Fibroblast of lung (primary cell): ENCODE measurements around the gene NHSL2. TPM values are rescaled to one million over a fixed set of nuclear protein-coding genes. Genes with fewer than 3 reads are reported as not detected.

Experiments
- DNase-seq, 2 donors: peaks; one replicate each; pipeline versions ENCODE4 v3.0.0 to v3.0.0-alpha.2; 2010; ENCODE audit warnings: low read depth in 2 of 2
- H2AFZ ChIP-seq: 2 replicates; pipeline ENCODE4 v1.5.1; 2012; ENCODE audit warnings: low read length, control low read depth, inconsistent platforms
- H3K27ac ChIP-seq: 2 replicates; pipeline ENCODE4 v1.5.1; 2011; ENCODE audit warnings: low read length, control low read depth; ENCODE audit not compliant: insufficient read depth
- H3K27me3 ChIP-seq: 2 replicates; pipeline ENCODE4 v1.5.1; 2011; ENCODE audit warnings: mild to moderate bottlenecking, low read length; ENCODE audit not compliant: control insufficient read depth, insufficient read depth
- H3K36me3 ChIP-seq: 2 replicates; pipeline ENCODE4 v1.5.1; 2011; ENCODE audit warnings: low read length; ENCODE audit not compliant: control insufficient read depth, insufficient read depth
- H3K4me1 ChIP-seq: 2 replicates; pipeline ENCODE4 v1.5.1; 2011; ENCODE audit warnings: low read length; ENCODE audit not compliant: control insufficient read depth, insufficient read depth; ENCODE audit errors: extremely low read depth
- H3K4me2 ChIP-seq: 2 replicates; pipeline ENCODE4 v1.5.1; 2011; ENCODE audit warnings: low read length, control low read depth; ENCODE audit not compliant: insufficient read depth; ENCODE audit errors: extremely low read depth
- H3K4me3 ChIP-seq, 4 experiments: fragments of 200-600 bp in 1 of 4; sonication (generic) in 1 of 4; replicated peaks in 1 of 4; 2 replicates each; pipeline ENCODE4 v1.5.1; 2011 to 2016; ENCODE audit warnings: low read length in 4 of 4, low read depth in 3 of 4, mild to moderate bottlenecking in 3 of 4, control low read depth in 2 of 4, inconsistent platforms in 1 of 4, mixed read lengths in 1 of 4; ENCODE audit not compliant: insufficient read depth in 1 of 4; ENCODE audit errors: control extremely low read depth in 1 of 4
- H3K79me2 ChIP-seq: 2 replicates; pipeline ENCODE4 v1.5.1; 2012; ENCODE audit warnings: mild to moderate bottlenecking, low read length, inconsistent platforms; ENCODE audit not compliant: control insufficient read depth, insufficient read depth
- H3K9ac ChIP-seq: 2 replicates; pipeline ENCODE4 v1.5.1; 2011; ENCODE audit warnings: mild to moderate bottlenecking, low read length, control low read depth; ENCODE audit not compliant: insufficient read depth
- H3K9me3 ChIP-seq: 2 replicates; pipeline ENCODE4 v1.5.1; 2012; ENCODE audit warnings: low read depth, low read length; ENCODE audit not compliant: control insufficient read depth, insufficient read depth
- H4K20me1 ChIP-seq: 2 replicates; pipeline ENCODE4 v1.5.1; 2011; ENCODE audit warnings: low read length; ENCODE audit not compliant: control insufficient read depth, insufficient read depth; ENCODE audit errors: extremely low read depth
- EZH2 ChIP-seq: IDR thresholded peaks from 2 replicates; pipeline ENCODE4 v1.5.1; 2012; ENCODE audit warnings: low read length, control low read depth, mild to moderate bottlenecking; ENCODE audit errors: missing control alignments
- polyA plus RNA-seq, 2 donors: library from polyadenylated mRNA; depleted of rRNA in 1 of 2; stranded (reverse) in 1 of 2; unstranded in 1 of 2; fragments of >200 nt; gene quantifications; 2 replicates each; pipeline ENCODE4 v1.2.1, GENCODE V29; 2011 to 2012; ENCODE audit warnings: missing spikeins in 1 of 2
- total RNA-seq: library from RNA; depleted of rRNA; stranded (reverse); fragments of >200 nt; gene quantifications from 2 replicates; pipeline ENCODE4 v1.2.1, GENCODE V29; 2014
- TF ChIP-seq, protein P1 (sequence below), 2 donors: IDR thresholded peaks in 1 of 2; conservative IDR thresholded peaks in 1 of 2; 1 replicate in 1 of 2; 2 replicates in 1 of 2; pipeline ENCODE4 v1.5.1; 2011 to 2012; ENCODE audit warnings: low read length in 2 of 2, control low read depth in 1 of 2, inconsistent platforms in 1 of 2, low read depth in 1 of 2, mild to moderate bottlenecking in 1 of 2

The NHSL2 gene
- total and polyA plus RNA-seq, 2 donors (not counting 1 experiment from before 2014, with no cell fraction given), result 4.3 to 9.7 TPM

- Histone ChIP-seq H3K4me1 (no peaks in the 10 kb centered on the region), H3K79me2 (no peaks in the 10 kb centered on the region), H3K36me3 (no peaks in the 10 kb centered on the region), H3K9me3 (no peaks in the 10 kb centered on the region), H2AFZ (no peak overlapping the region), H3K27ac (no peak overlapping the region), H4K20me1 (no peaks in the 10 kb centered on the region), H3K27me3 (no peaks in the 10 kb centered on the region), H3K4me2 (no peak overlapping the region), H3K9ac (no peak overlapping the region), H3K4me3 (no peak overlapping the region)
- no peak for DNase-seq
- TF ChIP-seq, protein P1, sequence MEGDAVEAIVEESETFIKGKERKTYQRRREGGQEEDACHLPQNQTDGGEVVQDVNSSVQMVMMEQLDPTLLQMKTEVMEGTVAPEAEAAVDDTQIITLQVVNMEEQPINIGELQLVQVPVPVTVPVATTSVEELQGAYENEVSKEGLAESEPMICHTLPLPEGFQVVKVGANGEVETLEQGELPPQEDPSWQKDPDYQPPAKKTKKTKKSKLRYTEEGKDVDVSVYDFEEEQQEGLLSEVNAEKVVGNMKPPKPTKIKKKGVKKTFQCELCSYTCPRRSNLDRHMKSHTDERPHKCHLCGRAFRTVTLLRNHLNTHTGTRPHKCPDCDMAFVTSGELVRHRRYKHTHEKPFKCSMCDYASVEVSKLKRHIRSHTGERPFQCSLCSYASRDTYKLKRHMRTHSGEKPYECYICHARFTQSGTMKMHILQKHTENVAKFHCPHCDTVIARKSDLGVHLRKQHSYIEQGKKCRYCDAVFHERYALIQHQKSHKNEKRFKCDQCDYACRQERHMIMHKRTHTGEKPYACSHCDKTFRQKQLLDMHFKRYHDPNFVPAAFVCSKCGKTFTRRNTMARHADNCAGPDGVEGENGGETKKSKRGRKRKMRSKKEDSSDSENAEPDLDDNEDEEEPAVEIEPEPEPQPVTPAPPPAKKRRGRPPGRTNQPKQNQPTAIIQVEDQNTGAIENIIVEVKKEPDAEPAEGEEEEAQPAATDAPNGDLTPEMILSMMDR (conservative IDR thresholded peaks at IDR 0.05 in 1 of 2, IDR thresholded peaks at IDR 0.05 in 1 of 2; ENCODE audit: low read depth in 1 of 2, low read length in 2 of 2), result no peak
- no peak for TF ChIP-seq EZH2
These were observed 170.2 kb downstream of the NHSL2 start for GRCh38 chrX:72080800-72081199.

DNA sequence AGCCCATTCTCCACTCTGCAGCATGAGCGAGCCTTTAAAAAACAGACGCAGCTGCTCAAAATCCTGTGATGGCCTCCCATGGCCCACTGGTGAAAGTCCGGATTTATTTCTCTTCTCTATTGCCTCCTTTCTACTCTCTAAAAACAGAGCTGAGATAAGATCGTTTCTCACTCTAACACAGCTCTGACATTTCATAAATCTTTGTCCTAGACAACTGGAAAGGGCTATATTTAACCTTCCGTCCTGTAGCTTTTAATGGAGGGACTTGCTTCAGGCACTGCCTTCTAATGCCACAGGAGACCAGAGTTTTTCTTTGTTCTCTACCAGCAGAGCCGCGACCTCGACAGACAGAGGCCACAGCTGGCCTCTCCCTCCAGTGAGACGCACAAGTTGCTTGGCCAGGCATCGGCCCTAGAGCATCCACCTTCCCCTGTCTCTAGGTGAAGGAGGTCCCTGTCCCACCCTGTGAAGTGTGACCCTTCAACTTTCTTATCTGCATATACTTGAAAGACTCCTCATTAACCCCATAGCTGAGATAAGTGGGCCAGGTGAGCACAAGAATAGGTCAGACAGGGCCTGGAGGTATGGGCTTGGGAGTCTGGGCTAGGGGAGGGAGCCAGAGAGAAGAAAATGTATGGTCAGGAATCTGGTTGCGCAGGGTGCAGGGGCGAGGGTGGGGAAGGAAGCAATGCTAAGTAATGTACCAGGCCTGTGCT is 171.1 kb downstream of the NHSL2 start:
- no peak overlapping the region for H3K9ac ChIP-seq
- no peak for DNase-seq
- H4K20me1 ChIP-seq, result no peaks in the 10 kb centered on the region
- H3K4me1 ChIP-seq, result no peaks in the 10 kb centered on the region
- H3K9me3 ChIP-seq, result no peaks in the 10 kb centered on the region
- no peak overlapping the region for H3K27ac ChIP-seq
- TF ChIP-seq, protein P1 (conservative IDR thresholded peaks at IDR 0.05 in 1 of 2, IDR thresholded peaks at IDR 0.05 in 1 of 2; ENCODE audit: low read depth in 1 of 2, low read length in 2 of 2), result no peak
- TF ChIP-seq EZH2, result no peak
- no peaks in the 10 kb centered on the region for H3K27me3 ChIP-seq
- no peak overlapping the region for H3K4me2 ChIP-seq
- H3K79me2 ChIP-seq, result no peaks in the 10 kb centered on the region
- H3K4me3 ChIP-seq, result no peak overlapping the region
- H3K36me3 ChIP-seq, result no peaks in the 10 kb centered on the region
- no peak overlapping the region for H2AFZ ChIP-seq

DNA sequence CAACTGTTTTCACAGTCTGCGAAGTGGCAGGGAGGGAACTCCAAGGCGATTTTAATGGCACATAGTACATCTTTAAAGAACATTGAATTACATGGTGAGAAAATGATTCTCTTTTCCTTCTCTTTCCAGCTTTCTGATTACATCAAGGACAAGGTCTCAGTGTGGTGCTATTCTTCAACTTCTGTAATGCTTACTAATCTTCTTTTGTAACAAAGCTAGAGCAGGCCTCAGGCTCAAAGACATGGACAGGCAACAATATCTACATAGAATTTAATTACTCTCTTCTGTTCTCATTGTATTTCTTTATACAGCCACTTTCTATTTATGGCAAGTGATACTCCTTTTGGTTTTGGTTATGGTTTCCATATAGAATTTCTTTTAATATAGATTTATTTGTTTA is 172.6 kb downstream of the NHSL2 start:
- Histone ChIP-seq H3K9me3 (no peaks in the 10 kb centered on the region), H3K4me2 (no peak overlapping the region), H3K4me3 (no peak overlapping the region), H4K20me1 (no peaks in the 10 kb centered on the region), H3K4me1 (no peaks in the 10 kb centered on the region), H2AFZ (no peak overlapping the region), H3K36me3 (no peaks in the 10 kb centered on the region), H3K27me3 (no peaks in the 10 kb centered on the region), H3K79me2 (no peaks in the 10 kb centered on the region), H3K9ac (no peak overlapping the region), H3K27ac (no peak overlapping the region)
- no peak for DNase-seq
- TF ChIP-seq, protein P1 (conservative IDR thresholded peaks at IDR 0.05 in 1 of 2, IDR thresholded peaks at IDR 0.05 in 1 of 2; ENCODE audit: low read depth in 1 of 2, low read length in 2 of 2), result no peak
- TF ChIP-seq EZH2, result no peak
